Astrocyte (in vitro differentiated cells and primary cell): Measurements from ENCODE around the gene KCNJ16.

Source experiments
- CTCF ChIP-seq: IDR thresholded peaks from 2 replicates; pipeline ENCODE4 v1.5.1; 2011; ENCODE audit warnings: low read depth, mild to moderate bottlenecking, inconsistent platforms, low read length, moderate library complexity; ENCODE audit not compliant: insufficient read depth
- EZH2 ChIP-seq: IDR thresholded peaks from 2 replicates; pipeline ENCODE4 v1.6.1; 2012; ENCODE audit warnings: mild to moderate bottlenecking, low read length, inconsistent platforms; ENCODE audit not compliant: insufficient read depth

GRCh38 chr17:70107441-70107840 lies 32.4 kb downstream of the KCNJ16 start:
- TF ChIP-seq CTCF: no peak
- TF ChIP-seq EZH2: no peak
